ENCODE measurements around the gene SETBP1.

The SETBP1 gene

GRCh38 chr18:45008694-45009413 is 328.2 kb downstream of the SETBP1 start:
- TF ChIP-seq CTCF (IDR thresholded peaks at IDR 0.05; ENCODE audit: extremely low read depth, missing control alignments): no peak
- no peak for DNase-seq (ENCODE audit: low spot score)

GRCh38 chr18:45009756-45010155 is 329.1 kb downstream of the SETBP1 start:
- no peak for DNase-seq (ENCODE audit: low spot score)
- no peak for TF ChIP-seq CTCF (IDR thresholded peaks at IDR 0.05; ENCODE audit: extremely low read depth, missing control alignments)

GRCh38 chr18:45012286-45012685 is 331.6 kb downstream of the SETBP1 start:
- DNase-seq (ENCODE audit: low spot score): no peak
- TF ChIP-seq CTCF (IDR thresholded peaks at IDR 0.05; ENCODE audit: extremely low read depth, missing control alignments): no peak

- DNase-seq (ENCODE audit: low spot score): no peak
- no peak for TF ChIP-seq CTCF (IDR thresholded peaks at IDR 0.05; ENCODE audit: extremely low read depth, missing control alignments)
Measured at GRCh38 chr18:45014047-45014501, 333.4 kb downstream of the SETBP1 start.

GRCh38 chr18:45015788-45016128 is 335.1 kb downstream of the SETBP1 start:
- TF ChIP-seq CTCF (IDR thresholded peaks at IDR 0.05; ENCODE audit: extremely low read depth, missing control alignments): no peak
- DNase-seq (ENCODE audit: low spot score): no peak

- no peak for DNase-seq (ENCODE audit: low spot score)
- TF ChIP-seq CTCF (IDR thresholded peaks at IDR 0.05; ENCODE audit: extremely low read depth, missing control alignments): no peak
Measured at GRCh38 chr18:45019469-45019868, 338.8 kb downstream of the SETBP1 start.

- TF ChIP-seq CTCF (IDR thresholded peaks at IDR 0.05; ENCODE audit: extremely low read depth, missing control alignments): no peak
- DNase-seq (ENCODE audit: low spot score): no peak
Measured at GRCh38 chr18:45023519-45023918, 342.8 kb downstream of the SETBP1 start.

Data from GM20000 (cell line).